Measurements from ENCODE around the gene SMR3A. TPM values are rescaled to one million over a fixed set of nuclear protein-coding genes. Genes with fewer than 3 reads are reported as not detected.

SMR3A gene
- not detected for polyA plus RNA-seq (2012; ENCODE audit: insufficient read depth, insufficient read length)

GRCh38 chr4:70360460-70360859 is at the start of gene SMR3A:
Gene SMR3A, plus strand, starts transcription at chr4:70360760. Its CDS starts 1,356 bp downstream, at chr4:70362116.
- DNase-seq (ENCODE audit: low read depth, low spot score): no peak
- H3K4me3 ChIP-seq (ENCODE audit: low read length): no peak within 1 kb of the TSS

GRCh38 chr4:70313736-70314135 is 46.8 kb upstream of the SMR3A start:
- H3K4me3 ChIP-seq (ENCODE audit: low read length): no peak overlapping the region
- no peak for DNase-seq (ENCODE audit: low read depth, low spot score)

GRCh38 chr4:70315928-70316327 is 44.6 kb upstream of the SMR3A start:
- DNase-seq (ENCODE audit: low read depth, low spot score): no peak
- H3K4me3 ChIP-seq (ENCODE audit: low read length): no peak overlapping the region

- no peak for DNase-seq (ENCODE audit: low read depth, low spot score)
- no peak overlapping the region for H3K4me3 ChIP-seq (ENCODE audit: low read length)
These were observed 34.5 kb upstream of the SMR3A start for GRCh38 chr4:70326052-70326451.

GRCh38 chr4:70334681-70335080 is 25.9 kb upstream of the SMR3A start, which contains the start of gene CABS1:
Gene CABS1, plus strand, starts transcription at chr4:70334981. Its CDS starts 59 bp downstream, at chr4:70335040.
- no peak for DNase-seq (ENCODE audit: low read depth, low spot score)
- H3K4me3 ChIP-seq (ENCODE audit: low read length): no peak within 1 kb of the TSS

GRCh38 chr4:70336043-70336442 is 24.5 kb upstream of the SMR3A start:
- H3K4me3 ChIP-seq (ENCODE audit: low read length): no peak overlapping the region
- DNase-seq (ENCODE audit: low read depth, low spot score): no peak

- DNase-seq (ENCODE audit: low read depth, low spot score): no peak
These were observed 22.6 kb upstream of the SMR3A start for GRCh38 chr4:70337886-70338420.

DNA sequence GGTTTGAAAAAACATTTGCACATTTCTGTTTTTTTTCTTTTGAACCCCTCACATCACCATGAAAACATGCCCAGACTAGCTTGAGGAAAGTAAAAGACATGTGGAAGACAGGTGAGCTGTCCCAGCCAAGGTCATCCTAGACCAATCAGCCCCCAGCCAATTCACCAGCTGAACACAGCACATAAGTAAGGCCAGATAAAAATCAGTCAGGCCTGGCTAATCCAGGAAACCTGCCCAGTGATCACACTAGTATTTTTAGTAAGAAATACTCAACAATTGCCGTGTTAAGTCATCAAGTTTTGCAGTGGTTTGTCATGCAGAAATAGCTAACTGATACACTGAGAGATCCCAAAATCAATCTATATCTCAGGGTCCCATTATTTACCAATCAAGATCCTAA is 4.4 kb upstream of the SMR3A start:
- DNase-seq (ENCODE audit: low read depth, low spot score): no peak
- no peak overlapping the region for H3K4me3 ChIP-seq (ENCODE audit: low read length)

More at GRCh38 chr4:70337886-70338420, 22.6 kb upstream of the SMR3A start:
- H3K4me3 ChIP-seq (ENCODE audit: low read length): no peak overlapping the region

GRCh38 chr4:70359115-70359661 is 1.4 kb upstream of the SMR3A start:
- DNase-seq (ENCODE audit: low read depth, low spot score): no peak
- no peak overlapping the region for H3K4me3 ChIP-seq (ENCODE audit: low read length)

- DNase-seq (ENCODE audit: low read depth, low spot score): no peak
- no peak overlapping the region for H3K4me3 ChIP-seq (ENCODE audit: low read length)
These were observed 3.4 kb downstream of the SMR3A start for GRCh38 chr4:70364002-70364401.

GRCh38 chr4:70365479-70365878 is 4.9 kb downstream of the SMR3A start:
- DNase-seq (ENCODE audit: low read depth, low spot score): no peak

GRCh38 chr4:70367813-70368212 is 7.3 kb downstream of the SMR3A start:
- DNase-seq (ENCODE audit: low read depth, low spot score): no peak
- no peak overlapping the region for H3K4me3 ChIP-seq (ENCODE audit: low read length)

More at GRCh38 chr4:70365479-70365878, 4.9 kb downstream of the SMR3A start:
- no peak overlapping the region for H3K4me3 ChIP-seq (ENCODE audit: low read length)

DNA sequence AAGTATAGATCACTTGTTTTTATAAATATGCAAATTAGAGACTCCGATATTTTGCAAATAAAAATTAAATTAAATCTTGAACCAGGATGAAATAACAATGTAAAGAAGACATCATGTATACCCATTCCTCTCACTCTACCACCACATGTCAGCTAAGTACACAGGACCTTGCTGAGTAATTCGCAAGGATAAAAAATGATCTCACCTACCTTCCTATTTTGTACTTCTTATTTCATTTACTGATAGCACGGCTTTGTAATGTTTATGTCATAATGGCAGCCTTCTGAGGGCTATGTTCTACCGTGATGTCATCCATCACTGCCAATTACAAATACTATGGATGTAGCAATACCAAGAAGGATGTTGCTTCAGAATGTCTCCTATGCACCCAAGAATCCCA is 11.4 kb downstream of the SMR3A start:
- H3K4me3 ChIP-seq (ENCODE audit: low read length): no peak overlapping the region
- no peak for DNase-seq (ENCODE audit: low read depth, low spot score)

- DNase-seq (ENCODE audit: low read depth, low spot score): no peak
- no peak overlapping the region for H3K4me3 ChIP-seq (ENCODE audit: low read length)
These were observed 12.2 kb downstream of the SMR3A start for GRCh38 chr4:70372760-70373159.

GRCh38 chr4:70380578-70380977 is 20.0 kb downstream of the SMR3A start:
- no peak overlapping the region for H3K4me3 ChIP-seq (ENCODE audit: low read length)
- no peak for DNase-seq (ENCODE audit: low read depth, low spot score)

- no peak for DNase-seq (ENCODE audit: low read depth, low spot score)
- H3K4me3 ChIP-seq (ENCODE audit: low read length): no peak within 1 kb of the TSS
These were observed 22.2 kb downstream of the SMR3A start, which contains the start of gene SMR3B for GRCh38 chr4:70382691-70383181. Gene SMR3B, plus strand, starts transcription at chr4:70383131. Its CDS starts 1,380 bp downstream, at chr4:70384511.

DNA sequence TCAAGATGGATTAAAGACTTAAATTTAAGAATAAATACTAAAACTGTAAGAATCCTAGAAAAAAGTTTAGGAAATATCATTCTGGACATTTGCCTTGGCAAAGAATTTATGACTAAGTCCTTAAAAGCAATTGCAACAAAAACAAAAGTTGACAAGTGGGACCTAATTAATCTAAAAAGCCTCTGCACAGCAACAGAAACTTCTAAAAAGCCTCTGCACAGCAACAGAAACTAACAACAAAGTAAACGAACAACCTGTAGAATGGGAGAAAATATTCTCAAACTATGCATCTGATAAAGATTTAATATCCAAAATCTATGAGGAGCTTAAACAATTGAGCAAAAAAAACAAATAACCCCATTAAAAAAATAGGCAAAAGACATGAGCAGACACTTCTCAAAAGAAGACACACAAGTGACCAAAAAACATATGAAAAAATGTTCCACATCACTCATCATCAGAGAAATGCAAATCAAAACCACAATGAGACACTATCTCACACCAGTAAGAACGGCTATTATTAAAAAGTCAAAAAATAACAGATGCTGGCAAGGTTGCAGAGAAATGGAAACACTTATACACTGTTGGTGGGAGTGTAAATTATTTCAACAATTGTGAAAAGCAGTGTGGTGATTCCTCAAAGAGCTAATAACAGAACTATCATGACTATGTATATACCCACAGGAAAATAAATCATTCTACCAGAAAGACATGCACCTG is 31.7 kb downstream of the SMR3A start:
- no peak for DNase-seq (ENCODE audit: low read depth, low spot score)
- no peak overlapping the region for H3K4me3 ChIP-seq (ENCODE audit: low read length)

DNA sequence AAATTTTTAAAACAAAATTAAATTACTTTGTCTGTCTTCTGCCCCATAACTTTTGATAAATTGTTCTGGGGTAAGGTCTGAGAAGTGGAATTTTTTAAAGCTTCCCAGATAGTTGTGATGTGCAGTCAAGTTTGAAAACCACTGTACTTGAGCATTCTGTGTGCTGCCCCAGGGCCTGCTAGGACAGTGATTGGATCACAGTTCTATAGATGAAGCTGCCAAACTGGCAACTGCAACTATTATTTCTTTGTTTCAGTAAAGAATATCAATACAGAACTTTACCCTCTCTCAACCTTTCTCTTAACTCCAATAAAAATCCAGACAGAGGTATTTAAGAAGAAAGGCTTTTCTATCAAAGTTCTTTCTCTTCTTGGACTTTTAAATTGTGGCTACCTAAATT is 37.0 kb downstream of the SMR3A start, which contains the start of gene OPRPN:
TSS of gene OPRPN (plus strand) at position 361 of the 400 bp plus-strand sequence. CDS start 1,346 bp downstream, outside the sequence.
- DNase-seq (ENCODE audit: low read depth, low spot score): no peak
- no peak within 1 kb of the TSS for H3K4me3 ChIP-seq (ENCODE audit: low read length)

GRCh38 chr4:70399319-70399718 is 38.8 kb downstream of the SMR3A start:
- DNase-seq (ENCODE audit: low read depth, low spot score): no peak

GRCh38 chr4:70402762-70403161 is 42.2 kb downstream of the SMR3A start:
- DNase-seq (ENCODE audit: low read depth, low spot score): no peak
- H3K4me3 ChIP-seq (ENCODE audit: low read length): no peak overlapping the region

More at GRCh38 chr4:70399319-70399718, 38.8 kb downstream of the SMR3A start:
- H3K4me3 ChIP-seq (ENCODE audit: low read length): no peak overlapping the region
